Neuron (in vitro differentiated cells): ENCODE measurements around the gene SHISAL2A.
A peak's percentile ranks its signal among the peaks of the same experiment; 100 is the strongest.

Source experiments
- H2AFZ ChIP-seq: one replicate; pipeline ENCODE4 v1.6.1; 2013; ENCODE audit warnings: low read depth, mild to moderate bottlenecking, inconsistent platforms, low read length, moderate library complexity
- H3K27me3 ChIP-seq: one replicate; pipeline ENCODE4 v1.6.1; 2013; ENCODE audit warnings: low read length; ENCODE audit not compliant: insufficient read depth
- H3K36me3 ChIP-seq: one replicate; pipeline ENCODE4 v1.6.1; 2013; ENCODE audit warnings: low read length; ENCODE audit not compliant: insufficient read depth
- H3K4me1 ChIP-seq: one replicate; pipeline ENCODE4 v1.6.1; 2013; ENCODE audit warnings: low read length; ENCODE audit not compliant: insufficient read depth
- H3K4me3 ChIP-seq: 2 replicates; pipeline ENCODE4 v1.5.1; 2013; ENCODE audit warnings: mild to moderate bottlenecking, low read length, moderate library complexity
- H3K9me3 ChIP-seq: one replicate; pipeline ENCODE4 v1.6.1; 2013; ENCODE audit warnings: low read length

Gene SHISAL2A

DNA sequence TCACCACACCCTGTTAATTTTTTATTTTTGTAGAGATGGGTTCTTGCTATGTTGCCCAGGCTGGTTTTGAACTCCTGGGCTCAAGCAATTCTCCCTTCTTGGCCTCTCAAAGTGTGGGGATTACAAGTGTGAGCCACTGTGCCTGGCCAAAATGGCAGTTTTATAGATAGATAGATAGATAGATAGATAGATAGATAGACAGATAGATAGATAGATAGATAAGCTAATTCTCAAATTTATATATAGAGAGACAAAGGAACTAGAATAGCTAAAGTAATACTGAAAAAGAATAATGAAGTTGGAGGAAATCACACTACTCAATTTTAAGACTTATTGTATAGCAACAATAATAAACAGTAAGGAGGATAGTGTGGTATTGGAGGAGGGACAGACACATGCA, 21.1 kb downstream of the SHISAL2A start:
- no peaks in the 10 kb centered on the region for H3K4me1 ChIP-seq
- H3K36me3 ChIP-seq = no peaks in the 10 kb centered on the region
- no peaks in the 10 kb centered on the region for H3K9me3 ChIP-seq
- H2AFZ ChIP-seq = no peak overlapping the region
- H3K4me3 ChIP-seq = no peak overlapping the region
- no peaks in the 10 kb centered on the region for H3K27me3 ChIP-seq

DNA sequence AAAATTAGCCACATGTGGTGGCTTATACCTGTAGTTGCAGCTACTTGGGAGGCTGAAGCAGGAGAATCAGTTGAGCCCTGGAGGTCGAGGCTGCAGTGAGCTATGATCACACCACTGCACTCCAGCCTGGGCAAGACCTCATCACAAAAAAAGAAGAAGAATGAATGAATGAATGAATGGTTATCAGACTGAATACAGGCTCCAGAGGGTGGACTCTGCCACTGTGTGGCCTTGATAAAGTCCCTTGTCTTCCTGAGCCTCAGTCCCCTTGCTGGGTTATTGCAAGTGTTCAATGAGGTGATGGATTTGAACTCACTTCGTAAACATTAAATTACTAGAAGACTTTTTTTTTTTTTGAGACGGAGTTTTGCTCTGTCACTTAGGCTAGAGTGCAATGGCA, 24.7 kb downstream of the SHISAL2A start:
- no peaks in the 10 kb centered on the region for H3K27me3 ChIP-seq

DNA sequence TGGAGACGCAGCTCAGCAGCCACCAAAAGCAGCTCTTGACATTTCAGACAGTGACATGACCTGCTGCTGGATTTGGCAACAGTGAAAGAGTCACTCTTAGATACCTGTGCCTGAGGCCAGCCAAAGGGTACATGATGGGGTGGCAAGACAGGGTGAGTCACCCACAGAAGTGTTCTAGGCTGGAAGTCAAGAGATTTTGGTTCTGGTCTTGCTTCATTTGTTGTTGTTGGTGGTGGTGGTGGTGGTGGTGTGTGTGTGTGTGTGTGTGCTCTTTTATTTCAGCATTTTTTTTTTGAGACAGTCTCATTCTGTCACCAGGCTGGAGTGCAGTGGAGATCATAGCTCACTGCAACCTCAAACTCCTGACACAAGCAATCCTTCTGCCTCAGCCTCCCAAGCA, 25.8 kb downstream of the SHISAL2A start:
- H3K27me3 ChIP-seq = no peaks in the 10 kb centered on the region
- peaks cover 37% of the 10 kb centered on the region for H3K4me1 ChIP-seq
- no peak overlapping the region for H3K4me3 ChIP-seq
- no peaks in the 10 kb centered on the region for H3K36me3 ChIP-seq
- H2AFZ ChIP-seq = no peak overlapping the region
- no peaks in the 10 kb centered on the region for H3K9me3 ChIP-seq

More for the DNA sequence above, 24.7 kb downstream of the SHISAL2A start:
- Histone ChIP-seq H3K36me3 (no peaks in the 10 kb centered on the region), H3K4me3 (no peak overlapping the region), H3K4me1 (peaks cover 28% of the 10 kb centered on the region), H3K9me3 (no peaks in the 10 kb centered on the region), H2AFZ (no peak overlapping the region)

DNA sequence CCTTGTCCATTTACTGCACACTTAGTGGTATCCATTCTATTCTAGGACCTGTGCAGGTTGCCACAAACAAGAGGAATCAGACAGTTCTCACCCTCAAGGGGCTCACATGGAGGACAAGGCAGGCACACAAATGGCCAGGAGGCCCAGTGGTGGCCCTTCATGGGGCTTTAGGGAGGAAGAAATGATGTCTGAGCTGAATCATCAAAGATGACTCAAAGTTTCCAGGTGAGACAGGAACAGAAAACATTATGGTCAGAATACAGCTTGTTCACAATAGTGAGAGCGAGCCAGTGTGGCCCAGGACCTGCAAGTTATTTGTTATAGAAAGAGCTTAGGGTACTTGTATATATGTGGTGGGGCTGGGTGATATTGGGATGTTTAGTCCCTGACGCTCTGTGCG, 26.4 kb downstream of the SHISAL2A start:
- Histone ChIP-seq H3K4me1 (peaks cover 38% of the 10 kb centered on the region), H3K9me3 (no peaks in the 10 kb centered on the region), H3K36me3 (no peaks in the 10 kb centered on the region), H3K4me3 (no peak overlapping the region), H3K27me3 (no peaks in the 10 kb centered on the region), H2AFZ (peak overlapping the region; percentile 18)

DNA sequence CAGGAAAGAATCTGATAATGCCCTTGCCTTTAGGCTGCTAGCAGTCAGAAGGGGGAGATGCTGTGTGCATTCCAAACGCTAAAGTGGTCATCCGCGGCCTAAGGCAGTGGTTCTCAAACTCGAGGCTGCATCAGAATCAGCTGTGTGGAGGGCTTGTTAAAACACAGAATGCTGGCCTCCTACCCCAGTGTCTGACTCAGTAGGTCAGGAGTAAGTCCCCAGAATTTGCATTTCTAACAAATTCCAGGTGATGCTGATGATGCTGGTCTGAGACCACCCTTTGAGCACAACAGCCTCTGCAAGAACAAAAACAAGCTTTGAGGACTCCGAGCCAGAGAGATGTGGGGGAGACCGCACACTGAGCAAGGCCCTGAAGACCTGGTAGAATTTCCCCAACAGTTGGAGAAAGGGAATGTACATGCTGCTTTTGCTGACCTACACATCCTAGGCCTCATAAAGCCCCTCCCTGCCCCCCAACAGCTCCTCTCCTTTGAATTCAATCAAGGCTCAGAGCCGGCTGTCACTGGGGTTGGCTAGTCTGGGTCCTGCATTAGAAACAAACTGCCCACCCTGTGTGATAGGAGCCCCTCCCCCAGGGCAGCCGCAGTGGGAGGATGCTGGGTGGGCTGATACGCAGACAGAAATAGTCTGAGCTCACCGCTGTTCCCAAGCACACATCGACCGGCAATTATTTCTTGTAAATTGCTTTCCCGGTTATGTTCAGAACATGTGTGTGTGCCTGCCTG, 27.1 kb downstream of the SHISAL2A start:
- peak overlapping the region; percentile 18 for H2AFZ ChIP-seq
- H3K27me3 ChIP-seq = no peaks in the 10 kb centered on the region
- no peak overlapping the region for H3K4me3 ChIP-seq
- no peaks in the 10 kb centered on the region for H3K9me3 ChIP-seq
- no peaks in the 10 kb centered on the region for H3K36me3 ChIP-seq
- H3K4me1 ChIP-seq = peaks cover 40% of the 10 kb centered on the region

DNA sequence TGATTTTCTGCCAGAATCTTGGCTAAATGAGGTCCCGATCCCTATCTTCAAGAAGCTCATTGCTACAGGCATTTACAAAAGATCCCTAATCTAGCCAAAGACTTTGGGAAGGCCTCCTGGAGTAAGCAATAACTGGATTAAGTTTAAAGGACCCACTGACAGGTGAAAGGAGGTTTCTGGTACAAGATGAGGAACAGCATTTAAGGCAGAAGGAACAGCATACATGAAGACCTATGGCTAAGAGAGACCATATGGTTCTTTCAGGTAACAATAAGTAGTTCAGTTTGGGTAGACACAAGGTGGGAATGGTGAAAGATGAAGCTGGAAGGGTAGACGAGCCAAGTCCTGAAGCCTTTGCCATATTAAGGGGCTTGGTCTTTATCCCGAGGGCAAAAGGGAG, 27.8 kb downstream of the SHISAL2A start:
- peaks cover 48% of the 10 kb centered on the region for H3K4me1 ChIP-seq
- H3K9me3 ChIP-seq = no peaks in the 10 kb centered on the region
- H3K36me3 ChIP-seq = no peaks in the 10 kb centered on the region
- H2AFZ ChIP-seq = peak overlapping the region; percentile 18
- H3K27me3 ChIP-seq = no peaks in the 10 kb centered on the region
- no peak overlapping the region for H3K4me3 ChIP-seq

DNA sequence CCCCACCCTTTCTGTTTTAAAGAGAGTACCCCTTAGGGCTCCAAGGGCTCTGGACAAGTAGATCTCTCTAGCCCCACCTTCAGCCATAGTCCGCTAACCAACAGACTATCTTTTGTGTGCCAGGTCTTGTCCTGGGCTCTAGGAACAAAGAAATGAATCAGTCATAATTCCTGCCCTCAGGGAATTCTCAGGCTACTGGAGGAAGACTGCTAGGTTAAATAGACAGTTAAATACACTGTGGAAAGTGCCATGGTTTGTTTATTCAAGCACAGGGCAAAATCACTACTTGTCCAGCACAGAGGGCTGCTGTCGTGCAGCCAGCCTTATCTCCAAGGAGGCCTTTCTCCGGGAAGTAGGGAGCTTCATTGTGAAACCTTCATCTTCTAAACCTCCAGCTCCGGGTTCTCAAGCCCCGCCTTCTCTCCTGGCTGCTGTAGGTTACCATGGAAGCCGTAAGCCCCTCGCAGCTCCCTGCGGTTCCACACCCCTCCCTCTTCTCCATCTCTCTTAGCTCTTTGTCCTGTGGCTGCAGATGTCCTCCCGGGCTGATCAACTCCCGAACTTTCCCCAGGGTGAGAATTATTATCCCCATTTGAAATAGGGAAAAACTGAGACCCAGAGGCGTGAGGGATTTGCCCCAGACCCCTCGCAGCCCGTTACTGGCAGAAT, 29.8 kb downstream of the SHISAL2A start:
- no peaks in the 10 kb centered on the region for H3K9me3 ChIP-seq
- no peaks in the 10 kb centered on the region for H3K36me3 ChIP-seq
- H3K4me1 ChIP-seq = peaks cover 49% of the 10 kb centered on the region
- peak overlapping the region; percentile 35 for H2AFZ ChIP-seq
- no peaks in the 10 kb centered on the region for H3K27me3 ChIP-seq
- H3K4me3 ChIP-seq = peak overlapping the region; percentile 18

DNA sequence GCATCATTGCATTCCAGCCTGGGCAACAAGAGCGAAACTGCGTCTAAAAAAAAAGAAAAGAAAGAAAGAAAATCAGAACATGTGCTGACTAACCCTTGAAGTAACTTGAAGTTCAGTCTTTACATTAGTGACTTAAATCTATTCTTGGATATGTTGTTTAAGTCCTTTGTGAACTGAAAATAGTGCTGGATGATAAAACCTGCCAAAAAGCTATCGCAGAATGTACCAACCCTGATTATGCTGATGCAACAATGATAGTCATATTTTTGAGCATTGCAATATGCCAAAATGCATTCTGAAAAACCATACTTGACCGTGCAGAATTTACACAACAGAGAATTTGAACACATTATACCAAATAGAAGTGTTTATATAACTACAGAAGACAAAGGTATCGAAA, 30.7 kb downstream of the SHISAL2A start:
- H3K27me3 ChIP-seq = no peaks in the 10 kb centered on the region
- no peaks in the 10 kb centered on the region for H3K9me3 ChIP-seq
- H3K4me3 ChIP-seq = no peak overlapping the region
- H3K4me1 ChIP-seq = peaks cover 49% of the 10 kb centered on the region
- H3K36me3 ChIP-seq = no peaks in the 10 kb centered on the region
- H2AFZ ChIP-seq = no peak overlapping the region

DNA sequence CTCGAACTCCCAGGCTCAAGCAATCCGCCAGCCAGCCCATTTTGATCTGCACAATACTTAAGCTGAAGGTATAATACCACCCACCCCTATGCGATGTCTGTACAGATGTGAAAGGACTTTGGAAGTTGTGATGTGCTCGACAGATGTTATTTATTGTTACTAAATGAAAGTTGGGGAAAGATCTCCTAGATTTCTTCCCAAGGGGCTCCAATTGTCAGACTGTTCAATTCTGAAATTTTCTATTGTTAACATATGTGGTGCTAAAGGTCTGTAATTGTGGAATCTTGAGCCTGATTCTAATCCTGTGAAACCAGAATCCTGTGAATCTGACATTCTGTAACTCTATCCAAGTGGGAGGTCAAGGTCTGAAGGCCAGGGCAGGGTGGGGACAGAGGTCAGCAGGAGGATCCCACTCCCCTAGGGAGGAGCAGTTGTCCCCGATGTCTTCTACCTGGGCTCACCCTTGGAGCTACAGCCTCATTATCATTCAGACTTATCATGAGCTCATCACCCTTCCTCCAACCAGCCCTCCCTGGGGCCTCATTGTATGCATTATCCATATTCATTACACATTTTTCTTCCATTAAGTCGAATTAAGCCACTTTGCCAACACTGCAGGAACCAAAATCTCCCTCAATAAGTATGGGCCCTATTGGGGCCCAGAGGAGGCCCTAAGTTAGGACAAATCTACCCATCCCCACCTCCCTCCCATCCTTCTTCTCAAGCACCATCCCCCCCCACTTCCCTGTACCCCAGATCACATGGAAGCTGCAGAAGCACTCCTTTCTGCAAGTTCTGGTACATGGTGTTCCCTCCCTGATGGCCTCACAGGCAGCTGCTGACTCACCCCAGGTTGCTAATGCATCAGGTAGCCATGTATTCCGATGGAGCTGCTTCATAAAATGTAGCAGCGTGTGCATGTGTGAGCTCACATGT, 32.3 kb downstream of the SHISAL2A start:
- no peak overlapping the region for H2AFZ ChIP-seq
- no peak overlapping the region for H3K4me3 ChIP-seq
- no peaks in the 10 kb centered on the region for H3K27me3 ChIP-seq
- H3K4me1 ChIP-seq = peaks cover 38% of the 10 kb centered on the region
- no peaks in the 10 kb centered on the region for H3K36me3 ChIP-seq
- H3K9me3 ChIP-seq = no peaks in the 10 kb centered on the region

DNA sequence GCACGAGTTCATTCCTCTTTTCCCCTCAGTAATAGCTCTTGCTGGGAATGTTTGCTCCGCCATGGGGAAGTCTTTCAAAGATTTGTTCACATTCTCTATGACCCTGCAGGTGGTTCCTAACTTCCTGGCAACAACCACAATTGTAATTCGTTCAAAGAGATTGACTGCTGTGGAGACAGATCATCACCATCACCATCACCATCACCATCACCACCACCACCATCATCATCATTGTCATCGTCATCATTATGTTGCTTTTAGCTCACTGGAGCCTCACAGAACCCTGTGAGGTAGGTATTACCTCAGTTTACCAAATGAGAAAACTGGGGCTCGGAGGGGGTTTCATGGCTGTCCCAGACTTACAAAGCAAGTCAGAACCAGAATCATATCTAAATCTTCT, 34.3 kb downstream of the SHISAL2A start:
- Histone ChIP-seq H3K27me3 (no peaks in the 10 kb centered on the region), H3K4me1 (peaks cover 26% of the 10 kb centered on the region), H3K9me3 (no peaks in the 10 kb centered on the region), H2AFZ (no peak overlapping the region), H3K36me3 (no peaks in the 10 kb centered on the region), H3K4me3 (no peak overlapping the region)

DNA sequence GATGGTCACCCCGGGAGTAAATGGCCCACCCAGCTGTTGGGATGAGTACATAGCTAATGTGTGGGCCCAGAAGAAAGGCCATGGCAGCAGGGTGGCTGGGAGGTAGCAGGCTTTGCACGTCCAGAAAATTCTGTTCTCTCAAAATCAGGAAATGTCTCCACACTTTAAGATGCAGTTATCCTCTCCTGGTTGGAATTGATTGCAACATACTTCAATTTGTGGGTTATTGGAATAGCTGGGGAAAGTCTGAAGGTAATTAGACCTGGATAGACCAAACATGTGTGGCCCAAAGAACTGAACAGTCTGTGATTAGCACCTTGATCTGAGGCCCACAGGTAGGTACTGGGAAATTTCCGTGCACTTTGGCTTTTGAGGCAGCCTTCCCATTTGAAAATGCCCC, 35.0 kb downstream of the SHISAL2A start:
- Histone ChIP-seq H2AFZ (no peak overlapping the region), H3K36me3 (no peaks in the 10 kb centered on the region), H3K27me3 (no peaks in the 10 kb centered on the region), H3K9me3 (no peaks in the 10 kb centered on the region), H3K4me3 (no peak overlapping the region), H3K4me1 (peaks cover 19% of the 10 kb centered on the region)

DNA sequence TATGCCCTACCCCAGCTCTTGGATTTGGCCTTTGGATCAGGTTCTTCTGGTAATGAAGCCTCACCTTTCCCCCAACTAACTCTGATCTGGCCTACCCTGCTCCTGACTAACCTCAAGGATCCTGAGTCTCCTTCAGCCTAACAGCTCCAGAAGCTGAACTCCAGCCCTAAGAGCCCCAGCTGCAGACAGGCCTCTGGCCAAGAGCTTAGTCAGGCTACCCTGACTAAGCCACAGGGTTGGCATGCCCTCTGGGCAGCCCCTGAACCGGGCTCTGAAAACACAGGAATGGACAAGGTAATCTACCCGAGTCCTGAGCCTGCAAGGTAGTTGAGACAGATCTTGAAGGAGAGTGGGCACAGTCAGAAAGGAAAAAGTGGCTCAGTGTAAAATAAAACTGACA, 35.7 kb downstream of the SHISAL2A start:
- peaks cover 13% of the 10 kb centered on the region for H3K4me1 ChIP-seq
- no peak overlapping the region for H2AFZ ChIP-seq
- H3K27me3 ChIP-seq = no peaks in the 10 kb centered on the region
- no peaks in the 10 kb centered on the region for H3K9me3 ChIP-seq
- H3K36me3 ChIP-seq = no peaks in the 10 kb centered on the region
- no peak overlapping the region for H3K4me3 ChIP-seq

DNA sequence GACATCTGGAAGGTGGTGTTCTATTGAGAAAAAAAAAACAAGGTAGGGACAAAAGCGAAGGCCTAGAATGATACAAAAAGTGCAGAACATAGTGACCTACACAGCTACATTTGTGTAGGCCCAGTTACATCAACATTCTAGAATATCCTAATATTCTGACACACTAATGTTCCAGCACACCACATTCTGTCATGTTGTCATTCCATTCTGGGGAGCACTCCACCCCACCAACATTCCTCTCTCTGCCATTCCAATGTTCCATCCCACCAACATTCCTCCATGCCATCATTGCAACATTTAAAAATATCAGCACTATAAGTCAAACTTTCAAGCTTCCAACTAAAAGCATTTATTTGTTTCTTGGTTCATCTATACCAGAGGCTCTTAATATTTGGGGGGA, 36.7 kb downstream of the SHISAL2A start:
- Histone ChIP-seq H3K9me3 (no peaks in the 10 kb centered on the region), H3K4me3 (no peak overlapping the region), H3K4me1 (peaks cover 12% of the 10 kb centered on the region), H2AFZ (no peak overlapping the region), H3K36me3 (no peaks in the 10 kb centered on the region), H3K27me3 (no peaks in the 10 kb centered on the region)
